Ascending aorta (tissue), 2 donors: ENCODE results near the gene MAJIN. TPM values are rescaled to one million over a fixed set of nuclear protein-coding genes. Genes with fewer than 3 reads are reported as not detected.

ENCODE experiments used
- DNase-seq, 2 donors: peaks; one replicate each; pipeline ENCODE4 v3.0.0-alpha.2; 2019; ENCODE audit warnings: low spot score in 2 of 2
- H3K27ac ChIP-seq, 2 donors: fragments of 200-600 bp; sonication (generic); one replicate each; pipeline ENCODE4 v1.5.1; 2016 to 2017; ENCODE audit warnings: mild to moderate bottlenecking in 1 of 2
- H3K27me3 ChIP-seq: fragments of 200-600 bp; sonication (generic); one replicate; pipeline ENCODE4 v1.5.1; 2017
- H3K36me3 ChIP-seq, 2 donors: fragments of 200-600 bp; sonication (generic); one replicate each; pipeline ENCODE4 v1.5.1; 2016
- H3K4me1 ChIP-seq, 2 donors: fragments of 200-600 bp; sonication (generic); one replicate each; pipeline ENCODE4 v1.5.1; 2016 to 2017; ENCODE audit warnings: mild to moderate bottlenecking in 1 of 2
- H3K4me3 ChIP-seq, 2 donors: fragments of 200-600 bp; sonication (generic); one replicate each; pipeline ENCODE4 v1.5.1; 2016 to 2017; ENCODE audit warnings: mild to moderate bottlenecking in 1 of 2
- H3K9me3 ChIP-seq, 2 donors: fragments of 200-600 bp; sonication (generic); one replicate each; pipeline ENCODE4 v1.5.1; 2016
- intact Hi-C: fragments of 100-400 bp; cut with DNase I; formaldehyde crosslinking; loops from one replicate; pipeline ENCODE4 v1.15.1; 2023
- total RNA-seq: library from RNA; depleted of rRNA; stranded (reverse); fragments of >200 nt; gene quantifications from one replicate; pipeline ENCODE4 v1.1.0, GENCODE V29; 2016
- TF ChIP-seq, protein P1 (sequence below), 3 experiments: fragments of 200-600 bp in 2 of 3; fragments of 450-650 bp in 1 of 3; sonication (generic) in 2 of 3; IDR thresholded peaks; one replicate each; pipeline ENCODE4 v1.5.1; 2016 to 2019; ENCODE audit warnings: antibody characterized with exemption in 3 of 3, mild to moderate bottlenecking in 1 of 3, moderate library complexity in 1 of 3

MAJIN gene
- total RNA-seq, 1 donor from 2014 or later, result not detected

DNA sequence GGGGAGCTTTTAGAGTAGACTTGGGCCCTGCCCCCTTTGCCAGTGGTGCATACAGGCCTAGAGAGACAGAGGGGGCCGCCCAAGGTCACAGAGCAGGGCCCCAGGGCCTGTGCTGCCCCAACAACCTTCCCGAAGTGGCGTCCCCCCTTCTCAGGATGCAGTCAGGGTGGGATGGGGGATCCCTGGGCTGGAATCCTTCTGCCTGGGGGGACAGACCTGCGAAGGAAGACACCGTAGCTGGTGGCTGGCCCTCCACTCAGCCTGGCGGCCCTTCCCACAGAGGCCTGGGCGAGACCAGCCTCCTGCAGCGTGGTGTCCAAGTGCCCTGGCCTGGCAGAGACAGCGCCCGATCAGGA lies 79.1 kb downstream of the MAJIN start:
- Histone ChIP-seq H3K27ac (no peak overlapping the region), H3K4me1 (peaks cover under 1 to 3% of the 10 kb centered on the region in 2 donors), H3K9me3 (no peaks in the 10 kb centered on the region), H3K27me3 (no peaks in the 10 kb centered on the region), H3K36me3 (peaks cover 23 to 29% of the 10 kb centered on the region in 2 donors), H3K4me3 (no peak overlapping the region)
- TF ChIP-seq, protein P1, sequence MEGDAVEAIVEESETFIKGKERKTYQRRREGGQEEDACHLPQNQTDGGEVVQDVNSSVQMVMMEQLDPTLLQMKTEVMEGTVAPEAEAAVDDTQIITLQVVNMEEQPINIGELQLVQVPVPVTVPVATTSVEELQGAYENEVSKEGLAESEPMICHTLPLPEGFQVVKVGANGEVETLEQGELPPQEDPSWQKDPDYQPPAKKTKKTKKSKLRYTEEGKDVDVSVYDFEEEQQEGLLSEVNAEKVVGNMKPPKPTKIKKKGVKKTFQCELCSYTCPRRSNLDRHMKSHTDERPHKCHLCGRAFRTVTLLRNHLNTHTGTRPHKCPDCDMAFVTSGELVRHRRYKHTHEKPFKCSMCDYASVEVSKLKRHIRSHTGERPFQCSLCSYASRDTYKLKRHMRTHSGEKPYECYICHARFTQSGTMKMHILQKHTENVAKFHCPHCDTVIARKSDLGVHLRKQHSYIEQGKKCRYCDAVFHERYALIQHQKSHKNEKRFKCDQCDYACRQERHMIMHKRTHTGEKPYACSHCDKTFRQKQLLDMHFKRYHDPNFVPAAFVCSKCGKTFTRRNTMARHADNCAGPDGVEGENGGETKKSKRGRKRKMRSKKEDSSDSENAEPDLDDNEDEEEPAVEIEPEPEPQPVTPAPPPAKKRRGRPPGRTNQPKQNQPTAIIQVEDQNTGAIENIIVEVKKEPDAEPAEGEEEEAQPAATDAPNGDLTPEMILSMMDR (IDR thresholded peaks at IDR 0.05), result no peak
- no peak for DNase-seq
- intact Hi-C loops, result no loop called here

DNA sequence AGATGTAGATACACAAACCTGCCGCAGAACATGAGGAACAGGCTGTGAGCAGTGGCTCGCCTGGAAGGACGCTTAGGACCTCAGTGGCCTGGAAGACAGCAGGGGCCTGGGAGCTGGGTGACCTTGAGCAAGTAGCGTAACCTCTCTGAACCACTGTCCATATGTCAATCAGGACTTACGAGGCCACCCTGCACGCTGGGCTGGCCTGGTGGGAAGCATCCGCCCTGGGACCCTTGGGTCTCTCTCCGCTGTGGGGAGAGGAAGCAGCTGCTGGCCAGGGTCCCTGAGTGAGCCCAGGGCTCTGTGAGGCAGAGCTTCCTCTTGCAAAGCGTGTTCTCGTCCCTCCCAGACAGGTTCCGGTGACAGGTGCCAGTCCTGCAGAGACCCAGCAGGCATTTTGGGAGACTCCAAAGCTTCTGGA lies 79.5 kb downstream of the MAJIN start:
- intact Hi-C loops, result no loop called here
- Histone ChIP-seq H3K9me3 (no peaks in the 10 kb centered on the region), H3K27me3 (no peaks in the 10 kb centered on the region), H3K4me3 (no peak overlapping the region), H3K27ac (no peak overlapping the region), H3K36me3 (peaks cover 19 to 25% of the 10 kb centered on the region in 2 donors), H3K4me1 (peaks cover 4 to 5% of the 10 kb centered on the region in 2 donors)
- no peak for DNase-seq
- TF ChIP-seq, protein P1 (IDR thresholded peaks at IDR 0.05), result no peak

DNA sequence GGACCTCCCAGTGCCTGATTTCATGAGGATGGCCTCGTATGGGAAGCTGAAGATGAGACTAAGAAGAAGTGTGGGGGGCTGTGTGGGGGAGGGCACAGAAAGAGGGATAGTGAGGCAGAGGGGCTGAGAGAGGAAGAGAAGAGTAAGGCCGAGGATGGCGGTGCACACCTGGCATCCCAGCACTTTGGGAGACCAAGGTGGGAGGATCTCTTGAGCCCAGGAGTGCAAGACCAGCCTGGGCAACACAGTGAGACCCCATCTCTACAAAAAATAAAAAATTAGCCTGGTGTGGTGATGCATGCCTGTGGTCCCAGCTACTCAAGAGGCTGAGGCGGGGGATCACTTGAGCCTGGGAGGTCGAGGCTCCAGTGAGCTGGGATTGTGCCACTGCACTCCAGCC lies 80.0 kb downstream of the MAJIN start:
- TF ChIP-seq, protein P1 (IDR thresholded peaks at IDR 0.05), result no peak
- Histone ChIP-seq H3K27ac (no peak overlapping the region), H3K27me3 (no peaks in the 10 kb centered on the region), H3K9me3 (no peaks in the 10 kb centered on the region), H3K4me1 (peaks cover 5% of the 10 kb centered on the region in 2 donors), H3K4me3 (no peak overlapping the region), H3K36me3 (peaks cover 13 to 20% of the 10 kb centered on the region in 2 donors)
- intact Hi-C loops, result no loop called here
- no peak for DNase-seq

DNA sequence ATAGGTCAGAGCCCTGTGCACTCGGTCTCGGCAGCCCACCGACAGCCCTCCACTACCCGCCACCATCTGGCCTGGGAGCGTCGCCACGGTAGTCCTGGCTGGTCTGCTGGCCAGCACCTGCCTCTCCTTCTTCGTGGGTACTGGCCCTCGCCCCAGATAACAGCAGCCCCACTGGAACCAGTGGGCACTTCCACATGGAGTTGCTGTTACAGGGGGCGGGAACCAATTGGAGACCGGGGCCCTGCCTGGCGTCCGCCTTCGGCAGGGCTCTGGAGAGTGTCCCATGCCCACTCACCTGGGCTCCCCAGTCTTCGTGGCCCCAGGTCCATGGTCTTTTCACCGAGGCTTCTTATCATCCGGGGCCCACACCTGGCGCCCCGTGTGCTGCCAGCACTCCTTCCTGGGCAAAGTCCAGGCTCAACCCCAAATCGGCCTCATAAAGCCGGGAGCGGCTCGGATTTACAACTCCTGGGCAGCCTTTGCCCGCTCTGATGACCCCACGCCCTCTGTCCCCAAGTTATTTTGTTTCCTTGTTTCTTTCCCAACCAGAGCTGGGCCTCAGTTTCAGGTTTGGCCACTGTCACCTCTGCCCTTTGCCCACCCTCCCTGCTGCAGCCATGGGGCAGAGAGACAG lies 80.6 kb downstream of the MAJIN start:
- Histone ChIP-seq H3K4me3 (no peak overlapping the region), H3K27me3 (no peaks in the 10 kb centered on the region)
- TF ChIP-seq, protein P1 (IDR thresholded peaks at IDR 0.05), result no peak

DNA sequence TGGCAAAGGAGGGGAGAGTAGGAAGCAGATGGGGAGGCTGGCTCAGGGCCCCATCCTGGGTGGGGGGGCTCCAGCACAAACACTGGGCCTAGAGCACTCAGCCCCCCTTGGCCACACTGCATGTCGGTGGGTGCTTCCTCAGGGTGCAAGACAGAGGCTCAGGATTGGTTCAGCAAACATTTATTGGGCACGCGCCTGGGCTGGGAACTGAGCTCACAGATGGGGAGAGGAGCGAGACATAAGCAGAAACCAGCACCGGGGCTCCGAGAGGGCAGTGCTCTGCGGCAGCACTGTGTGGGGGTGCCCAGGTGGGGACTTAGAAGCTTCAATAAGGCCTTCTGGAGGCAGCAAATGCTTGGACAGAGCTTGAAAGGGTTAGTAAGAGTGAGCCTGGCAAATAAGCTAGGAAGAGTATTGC lies 81.4 kb downstream of the MAJIN start:
- H3K4me3 ChIP-seq, result no peak overlapping the region
- peaks cover 5% of the 10 kb centered on the region in 2 donors for H3K4me1 ChIP-seq
- TF ChIP-seq, protein P1 (IDR thresholded peaks at IDR 0.05), result no peak
- H3K27ac ChIP-seq, result no peak overlapping the region
- no peaks in the 10 kb centered on the region for H3K9me3 ChIP-seq
- intact Hi-C loops, result no loop called here
- DNase-seq, result no peak
- no peaks in the 10 kb centered on the region for H3K27me3 ChIP-seq
- H3K36me3 ChIP-seq, result peaks cover 6 to 8% of the 10 kb centered on the region in 2 donors

More for the DNA sequence above, 80.6 kb downstream of the MAJIN start:
- H3K9me3 ChIP-seq, result no peaks in the 10 kb centered on the region
- DNase-seq, result no peak
- peaks cover 5% of the 10 kb centered on the region in 2 donors for H3K4me1 ChIP-seq
- H3K36me3 ChIP-seq, result peaks cover 10 to 15% of the 10 kb centered on the region in 2 donors
- intact Hi-C loops, result no loop called here
- H3K27ac ChIP-seq, result no peak overlapping the region
